HEK293 (cell line): Measurements from ENCODE around the gene QDPR.

Experiments
- CTCF ChIA-PET: fragments of 350-600 bp; formaldehyde crosslinking; extraction: SDS; loops from one replicate; lab custom pipeline; 2021; ENCODE audit warnings: antibody characterized with exemption; lab: Yijun Ruan, JAX
- POLR2A ChIA-PET: fragments of 300-600 bp; formaldehyde crosslinking; extraction: SDS; loops from one replicate; lab custom pipeline; 2020; ENCODE audit warnings: antibody characterized with exemption, inconsistent platforms; lab: Yijun Ruan, JAX
- H3K27ac ChIP-seq: fragments of 200-500 bp; sonication (Bioruptor generic); 2 replicates; pipeline ENCODE4 v1.5.1; 2014; ENCODE audit warnings: low read depth, low read length, control low read depth, inconsistent platforms; ENCODE audit errors: extremely low read depth
- H3K36me3 ChIP-seq, 2 experiments: fragments of 200-500 bp in 1 of 2; sonication (Bioruptor generic) in 1 of 2; 1 replicate in 1 of 2; 2 replicates in 1 of 2; pipeline ENCODE4 v1.5.1; 2014 to 2017; ENCODE audit warnings: inconsistent platforms in 2 of 2, low read length in 2 of 2; ENCODE audit not compliant: control insufficient read depth in 2 of 2, insufficient read depth in 1 of 2
- H3K4me1 ChIP-seq: fragments of 200-500 bp; sonication (Bioruptor generic); 2 replicates; pipeline ENCODE4 v1.5.1; 2014; ENCODE audit warnings: mild to moderate bottlenecking, low read length, inconsistent platforms; ENCODE audit not compliant: control insufficient read depth, insufficient read depth
- H3K4me3 ChIP-seq: 2 replicates; pipeline ENCODE4 v1.5.1; 2011; ENCODE audit warnings: low read depth, mild to moderate bottlenecking, control low read depth, low read length, moderate library complexity
- H3K9me3 ChIP-seq: fragments of 200-500 bp; sonication (Bioruptor generic); 2 replicates; pipeline ENCODE4 v1.5.1; 2014; ENCODE audit warnings: low read depth, low read length, inconsistent platforms; ENCODE audit not compliant: control insufficient read depth, insufficient read depth
- BCL11A ChIP-seq: fragments of 450-650 bp; formaldehyde crosslinking; IDR thresholded peaks from 2 replicates; pipeline ENCODE4 v1.5.1; 2016; ENCODE audit warnings: low read depth, missing biosample characterization, missing genetic modification characterization
- GFI1B ChIP-seq: fragments of 450-650 bp; formaldehyde crosslinking; IDR thresholded peaks from 2 replicates; pipeline ENCODE4 v1.5.1; 2016; ENCODE audit warnings: missing biosample characterization, missing genetic modification characterization
- GLIS1 ChIP-seq: fragments of 450-650 bp; formaldehyde crosslinking; IDR thresholded peaks from 2 replicates; pipeline ENCODE4 v1.5.1; 2016; ENCODE audit warnings: missing biosample characterization, missing genetic modification characterization
- HOXD13 ChIP-seq: sonication (generic); formaldehyde crosslinking; IDR thresholded peaks from 2 replicates; pipeline ENCODE4 v1.8.0; 2022; ENCODE audit warnings: missing genetic modification reagents, borderline replicate concordance
- MZF1 ChIP-seq: fragments of 450-650 bp; formaldehyde crosslinking; IDR thresholded peaks from 2 replicates; pipeline ENCODE4 v1.5.1; 2017; ENCODE audit warnings: missing biosample characterization, missing genetic modification characterization, borderline replicate concordance
- REST ChIP-seq: fragments of 450-650 bp; formaldehyde crosslinking; IDR thresholded peaks from 2 replicates; pipeline ENCODE4 v1.5.1; 2016; ENCODE audit warnings: missing biosample characterization, missing genetic modification characterization
- SALL2 ChIP-seq: fragments of 450-650 bp; formaldehyde crosslinking; IDR thresholded peaks from 2 replicates; pipeline ENCODE4 v1.5.0; 2017; ENCODE audit warnings: missing biosample characterization, mild to moderate bottlenecking, missing genetic modification characterization, borderline replicate concordance
- SCRT2 ChIP-seq: fragments of 450-650 bp; formaldehyde crosslinking; IDR thresholded peaks from 2 replicates; pipeline ENCODE4 v1.5.1; 2016; ENCODE audit warnings: missing biosample characterization, missing genetic modification characterization
- YY2 ChIP-seq: fragments of 450-650 bp; formaldehyde crosslinking; IDR thresholded peaks from 2 replicates; pipeline ENCODE4 v1.5.1; 2016; ENCODE audit warnings: missing biosample characterization, missing genetic modification characterization
- ZBTB21 ChIP-seq: fragments of 450-650 bp; formaldehyde crosslinking; IDR thresholded peaks from 2 replicates; pipeline ENCODE4 v1.5.1; 2017; ENCODE audit warnings: missing biosample characterization, missing genetic modification characterization
- ZFP3 ChIP-seq: fragments of 450-650 bp; formaldehyde crosslinking; IDR thresholded peaks from 2 replicates; pipeline ENCODE4 v1.5.1; 2016; ENCODE audit warnings: low read depth, missing biosample characterization, missing genetic modification characterization
- ZNF16 ChIP-seq: fragments of 450-650 bp; formaldehyde crosslinking; IDR thresholded peaks from 2 replicates; pipeline ENCODE4 v1.5.1; 2016; ENCODE audit warnings: low read depth, missing biosample characterization, missing genetic modification characterization
- ZNF184 ChIP-seq: fragments of 450-650 bp; IDR thresholded peaks from 2 replicates; pipeline ENCODE4 v1.5.1; 2018; ENCODE audit warnings: missing biosample characterization, mild to moderate bottlenecking, missing genetic modification characterization
- ZNF292 ChIP-seq: fragments of 450-650 bp; formaldehyde crosslinking; IDR thresholded peaks from 2 replicates; pipeline ENCODE4 v1.5.1; 2016; ENCODE audit warnings: low read depth, missing biosample characterization, missing genetic modification characterization, borderline replicate concordance
- ZNF350 ChIP-seq: fragments of 450-650 bp; formaldehyde crosslinking; IDR thresholded peaks from 2 replicates; pipeline ENCODE4 v1.5.0; 2017; ENCODE audit warnings: missing biosample characterization, mild to moderate bottlenecking, missing genetic modification characterization
- ZNF362 ChIP-seq: fragments of 450-650 bp; formaldehyde crosslinking; IDR thresholded peaks from 2 replicates; pipeline ENCODE4 v1.5.1; 2016; ENCODE audit warnings: missing biosample characterization, missing genetic modification characterization
- ZNF366 ChIP-seq: fragments of 450-650 bp; formaldehyde crosslinking; conservative IDR thresholded peaks from 2 replicates; pipeline ENCODE4 v1.5.1; 2016; ENCODE audit warnings: missing biosample characterization, missing genetic modification characterization
- ZNF37A ChIP-seq: fragments of 450-650 bp; IDR thresholded peaks from 2 replicates; pipeline ENCODE4 v1.5.1; 2018; ENCODE audit warnings: missing biosample characterization, missing genetic modification characterization
- ZNF426 ChIP-seq: fragments of 450-650 bp; formaldehyde crosslinking; IDR thresholded peaks from 2 replicates; pipeline ENCODE4 v1.5.1; 2017; ENCODE audit warnings: missing biosample characterization, missing genetic modification characterization, mild to moderate bottlenecking, inconsistent platforms, moderate library complexity
- ZNF623 ChIP-seq: fragments of 450-650 bp; formaldehyde crosslinking; IDR thresholded peaks from 2 replicates; pipeline ENCODE4 v1.5.1; 2016; ENCODE audit warnings: missing biosample characterization, missing genetic modification characterization
- ZNF624 ChIP-seq: fragments of 450-650 bp; formaldehyde crosslinking; IDR thresholded peaks from 2 replicates; pipeline ENCODE4 v1.5.1; 2017; ENCODE audit warnings: missing biosample characterization, missing genetic modification characterization
- ZNF692 ChIP-seq: fragments of 450-650 bp; formaldehyde crosslinking; IDR thresholded peaks from 2 replicates; pipeline ENCODE4 v1.5.1; 2016; ENCODE audit warnings: missing biosample characterization, missing genetic modification characterization
- ZNF701 ChIP-seq: fragments of 450-650 bp; formaldehyde crosslinking; IDR thresholded peaks from 2 replicates; pipeline ENCODE4 v1.5.1; 2016; ENCODE audit warnings: missing biosample characterization, missing genetic modification characterization
- ZNF747 ChIP-seq: fragments of 450-650 bp; formaldehyde crosslinking; IDR thresholded peaks from 2 replicates; pipeline ENCODE4 v1.5.1; 2016; ENCODE audit warnings: missing biosample characterization, missing genetic modification characterization
- ZNF830 ChIP-seq: fragments of 450-650 bp; IDR thresholded peaks from 2 replicates; pipeline ENCODE4 v1.5.0; 2018; ENCODE audit warnings: missing biosample characterization, missing genetic modification characterization, low read depth, mild to moderate bottlenecking, moderate library complexity

The QDPR gene

GRCh38 chr4:17517664-17518063, 5.8 kb upstream of the QDPR start:
- Histone ChIP-seq H3K4me3 (no peak overlapping the region), H3K36me3 (no peaks in the 10 kb centered on the region), H3K9me3 (no peaks in the 10 kb centered on the region), H3K27ac (no peak overlapping the region), H3K4me1 (no peaks in the 10 kb centered on the region)
- POLR2A ChIA-PET, result no interaction called here
- TF ChIP-seq ZNF701 (tag by site-specific recombination), result no peak
- peak; percentile 24; the same call in 1 of the 2 replicates for TF ChIP-seq GLIS1 (tag by site-specific recombination)
- CTCF ChIA-PET, result interaction anchor here (0.8 to 1.8 kb wide), 2 partner anchors 31 to 46 kb away, joined by 4 to 9 read pairs; no protein-coding TSS in a partner anchor

- Histone ChIP-seq H3K27ac (no peak overlapping the region), H3K4me1 (no peaks in the 10 kb centered on the region), H3K36me3 (no peaks in the 10 kb centered on the region), H3K9me3 (no peaks in the 10 kb centered on the region)
- CTCF ChIA-PET, result interaction anchor here (0.8 to 1.8 kb wide), 2 partner anchors 32 to 45 kb away, joined by 4 to 9 read pairs; no protein-coding TSS in a partner anchor
- TF ChIP-seq ZNF16 (no peak), SALL2 (no peak), ZNF747 (tag by site-specific recombination) (no peak), ZNF830 (tag by site-specific recombination) (no peak), ZNF292 (tag by site-specific recombination) (no peak), MZF1 (tag by site-specific recombination) (no peak), ZNF37A (tag by site-specific recombination) (no peak), REST (tag by site-specific recombination) (no peak), YY2 (tag by site-specific recombination) (no peak)
- TF ChIP-seq, all 188 proteins: peak for 0
- POLR2A ChIA-PET, result no interaction called here
- no peak overlapping the region for H3K4me3 ChIP-seq
Observed at GRCh38 chr4:17516980-17517379, 5.1 kb upstream of the QDPR start.

GRCh38 chr4:17515445-17516407, 3.8 kb upstream of the QDPR start:
- ChIA-PET CTCF (interaction anchor here (1.8 kb wide), 1 partner anchor 33 kb away, joined by 9 read pairs; no protein-coding TSS in a partner anchor), POLR2A (no interaction called here)
- no peaks in the 10 kb centered on the region for H3K9me3 ChIP-seq
- no peaks in the 10 kb centered on the region for H3K36me3 ChIP-seq
- no peak overlapping the region for H3K4me3 ChIP-seq
- H3K27ac ChIP-seq, result no peak overlapping the region
- H3K4me1 ChIP-seq, result no peaks in the 10 kb centered on the region
- TF ChIP-seq YY2 (tag by site-specific recombination), result no peak
- TF ChIP-seq ZBTB21, result no peak
- TF ChIP-seq BCL11A (tag by site-specific recombination), result no peak
- TF ChIP-seq ZNF184 (tag by site-specific recombination), result no peak
- no peak for TF ChIP-seq ZNF426
- TF ChIP-seq GFI1B, result no peak
- TF ChIP-seq ZNF362, result no peak
- no peak for TF ChIP-seq ZNF350
- TF ChIP-seq ZNF692 (tag by site-specific recombination), result no peak
- no peak for TF ChIP-seq ZFP3 (tag by site-specific recombination)
- no peak for TF ChIP-seq HOXD13 (CRISPR knock-in tag)
- TF ChIP-seq ZNF624 (tag by site-specific recombination), result no peak
- no peak for TF ChIP-seq ZNF366 (tag by site-specific recombination)
- no peak for TF ChIP-seq ZNF623 (tag by site-specific recombination)
- no peak for TF ChIP-seq SCRT2 (tag by site-specific recombination)
